HTR-8/SVneo (cell line): ENCODE results near the gene DNAJC19.

Experiments used
- DNase-seq: peaks from one replicate; pipeline ENCODE4 v3.0.0; 2011; ENCODE audit warnings: low spot score, mixed read lengths; ENCODE audit not compliant: insufficient read length
- FAIRE-seq: peaks from 2 replicates; lab custom pipeline; 2011; peaks lifted over from hg19 to GRCh38; lab: Jason Lieb, UNC

The DNAJC19 gene

GRCh38 chr3:180970931-180971330 is 18.6 kb downstream of the DNAJC19 start:
- FAIRE-seq = no peak
- no peak for DNase-seq

- DNase-seq (no peak), FAIRE-seq (no peak)
These were observed 27.0 kb downstream of the DNAJC19 start for GRCh38 chr3:180962530-180962929.

- DNase-seq (no peak), FAIRE-seq (no peak)
These were observed 28.0 kb downstream of the DNAJC19 start for GRCh38 chr3:180961552-180961951.

- FAIRE-seq (no peak), DNase-seq (no peak)
These were observed 28.4 kb downstream of the DNAJC19 start for GRCh38 chr3:180961087-180961486.

DNA sequence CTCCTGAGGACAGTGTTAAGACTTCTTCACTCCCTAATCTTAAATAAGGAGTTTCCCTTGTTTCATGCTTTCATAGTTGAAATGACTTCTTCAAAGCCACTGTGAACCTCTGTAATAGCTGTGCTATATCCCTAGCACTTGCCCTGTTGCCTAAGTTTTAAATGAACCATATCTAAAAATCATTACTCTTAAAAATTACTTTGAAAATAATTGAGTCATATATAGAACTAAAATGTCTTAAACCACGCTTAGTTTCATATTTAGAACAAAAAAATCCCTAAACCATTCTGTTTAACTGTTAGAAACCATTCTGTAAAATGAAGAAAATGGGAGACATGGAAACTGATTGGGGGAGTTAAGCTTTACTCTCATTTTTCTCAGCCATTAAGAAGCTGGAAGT is 29.8 kb downstream of the DNAJC19 start:
- no peak for DNase-seq
- FAIRE-seq = no peak

DNA sequence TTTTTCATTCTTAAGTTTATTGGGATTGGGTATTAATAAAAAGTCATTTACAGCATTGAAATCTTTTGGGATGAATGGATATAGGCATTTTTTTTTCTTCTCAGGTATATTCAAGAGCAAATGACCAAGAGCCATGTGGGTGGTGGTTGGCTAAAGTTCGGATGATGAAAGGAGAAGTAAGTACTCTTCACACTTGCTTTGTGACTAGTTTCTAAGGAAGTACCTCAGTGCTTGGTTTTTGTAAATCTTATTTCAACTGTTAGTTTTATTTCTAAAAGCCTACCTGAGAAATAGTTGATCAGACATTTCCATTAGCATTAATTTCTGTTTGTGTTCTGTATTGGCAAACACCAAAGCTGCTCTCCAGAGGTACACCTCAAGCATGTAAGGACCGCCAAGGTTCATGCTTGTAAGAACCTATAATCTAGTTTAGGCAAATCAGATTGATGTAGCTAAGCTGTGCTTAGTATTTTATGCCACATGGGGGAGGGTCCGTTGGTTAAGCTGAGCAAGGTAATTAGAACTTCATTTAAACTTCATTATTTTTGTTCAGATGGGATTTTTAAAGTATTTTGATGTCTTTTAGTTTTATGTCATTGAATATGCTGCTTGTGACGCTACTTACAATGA is 41.7 kb downstream of the DNAJC19 start:
- no peak for FAIRE-seq
- DNase-seq = no peak

- no peak for FAIRE-seq
- DNase-seq = no peak
These were observed 48.7 kb downstream of the DNAJC19 start for GRCh38 chr3:180940826-180941225.

- FAIRE-seq = no peak
These were observed 54.9 kb downstream of the DNAJC19 start for GRCh38 chr3:180934638-180935037.

More at GRCh38 chr3:180934638-180935037, 54.9 kb downstream of the DNAJC19 start:
- no peak for DNase-seq
